T-helper 1 cell (primary cell): Measurements from ENCODE around the gene CHST3.

Source experiments
- DNase-seq, 5 donors: peaks; one replicate each; pipeline ENCODE4 v3.0.0-alpha.2; 2012 to 2020

Gene CHST3

DNA sequence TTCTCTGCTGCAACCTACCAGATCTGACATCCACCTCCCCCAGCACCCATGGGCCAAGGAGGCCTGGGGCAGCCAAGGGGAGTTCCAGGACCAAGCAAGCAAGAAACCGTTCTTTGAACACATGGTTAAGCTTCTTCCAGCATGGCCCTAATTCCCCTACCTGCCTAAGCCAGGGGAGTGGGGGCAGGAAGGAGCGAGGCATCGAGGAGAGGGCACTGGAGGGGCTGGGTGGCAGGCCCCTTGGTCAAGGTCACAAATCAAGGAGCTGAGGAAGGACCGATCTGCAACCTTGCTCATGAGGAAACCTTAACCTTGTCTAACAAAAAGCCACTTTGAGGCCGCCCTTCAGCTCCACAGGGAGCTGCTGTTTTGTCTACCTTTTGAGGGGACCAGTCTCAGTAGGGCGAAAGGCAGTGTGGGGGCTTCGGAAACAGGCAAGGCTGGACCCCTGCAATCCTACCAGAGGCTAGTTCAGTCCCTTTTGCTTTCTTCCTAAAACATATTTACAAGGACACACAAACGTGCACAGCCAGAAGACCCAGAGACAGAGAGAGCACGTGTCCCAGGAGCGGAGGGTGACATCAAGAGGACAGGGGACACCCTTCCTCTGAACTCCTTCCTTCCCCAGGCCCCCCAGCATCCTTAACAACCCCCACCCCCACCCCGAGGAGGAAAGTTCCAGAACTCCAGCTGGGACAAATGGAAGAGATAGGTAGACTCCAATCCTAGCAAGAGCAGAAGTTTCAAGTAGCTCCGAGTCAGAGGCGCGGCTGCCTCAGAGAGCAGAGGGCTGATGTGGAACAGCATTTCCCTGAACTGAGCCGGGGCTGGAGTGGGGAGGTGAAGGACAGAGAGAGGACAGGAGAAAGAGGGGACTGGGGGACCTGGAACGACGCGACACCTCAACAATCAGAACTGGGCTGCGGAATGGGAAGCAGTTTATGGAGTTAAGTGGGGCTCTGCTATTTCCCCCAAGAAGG lies 95.9 kb downstream of the CHST3 start:
- no peak for DNase-seq

DNA sequence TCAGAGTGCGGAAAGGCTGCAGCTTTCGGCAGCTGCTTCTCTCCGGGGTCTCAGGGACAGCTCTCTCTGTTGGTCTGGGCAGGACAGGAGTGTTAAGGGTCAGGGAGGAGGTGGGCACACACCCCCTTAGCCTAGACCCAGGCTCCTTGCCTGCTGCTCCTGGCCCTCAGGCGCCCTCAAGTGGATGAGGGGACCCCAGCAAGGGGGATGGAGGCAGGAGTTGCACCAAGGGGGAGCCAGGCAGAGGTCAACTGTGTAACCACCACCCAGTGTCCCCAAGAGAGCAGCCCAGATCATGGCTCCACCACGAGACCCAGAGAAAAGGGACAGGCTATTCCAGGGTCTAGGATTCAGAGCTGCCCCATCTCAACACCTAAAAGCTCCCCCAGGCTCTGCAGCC lies 97.3 kb downstream of the CHST3 start:
- DNase-seq: no peak

DNA sequence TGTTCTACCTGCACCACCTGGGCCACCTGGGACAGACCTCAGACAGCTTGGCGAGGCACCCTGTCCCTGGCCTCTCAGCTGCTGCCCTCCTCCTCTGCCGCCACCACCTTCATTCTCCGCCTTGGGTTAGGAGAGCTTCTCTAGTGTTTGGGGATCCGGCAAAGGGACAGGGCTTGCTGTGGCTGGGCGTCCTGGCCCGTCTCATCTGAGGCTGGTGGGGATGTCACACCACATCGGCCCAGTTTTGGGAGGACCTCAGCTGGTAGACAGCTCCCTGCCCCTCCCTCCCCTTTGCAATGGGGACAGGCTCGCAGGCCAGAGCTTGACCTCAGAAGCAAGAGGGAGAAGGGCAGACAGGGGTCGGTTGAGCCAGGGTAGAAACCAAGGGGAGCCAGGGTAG lies 97.7 kb downstream of the CHST3 start:
- DNase-seq: no peak

DNA sequence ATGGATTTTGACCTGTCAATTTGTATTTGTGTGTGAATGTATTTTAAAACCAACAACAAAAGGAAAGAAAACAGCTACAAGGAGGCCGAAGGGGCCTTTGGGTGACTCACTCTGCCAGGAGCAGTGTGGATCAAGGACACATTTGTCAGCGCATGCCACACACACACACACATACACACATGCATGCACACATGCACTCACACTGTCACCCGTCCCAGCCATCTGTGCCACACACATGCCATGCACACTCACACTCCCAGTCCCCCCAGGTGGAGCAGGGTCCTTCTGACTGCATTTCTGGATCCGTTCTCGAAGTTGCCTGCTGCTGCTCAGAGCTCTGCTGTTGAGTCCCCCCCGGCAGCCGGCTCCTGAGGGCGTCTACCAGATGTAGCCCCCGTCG lies 98.2 kb downstream of the CHST3 start:
- DNase-seq: no peak
